Measurements from ENCODE around the gene DEPDC7. TPM values are rescaled to one million over a fixed set of nuclear protein-coding genes. Genes with fewer than 3 reads are reported as not detected.

The DEPDC7 gene
- polyA plus RNA-seq, 1 donor from 2014 or later, result 3.3 TPM

DNA sequence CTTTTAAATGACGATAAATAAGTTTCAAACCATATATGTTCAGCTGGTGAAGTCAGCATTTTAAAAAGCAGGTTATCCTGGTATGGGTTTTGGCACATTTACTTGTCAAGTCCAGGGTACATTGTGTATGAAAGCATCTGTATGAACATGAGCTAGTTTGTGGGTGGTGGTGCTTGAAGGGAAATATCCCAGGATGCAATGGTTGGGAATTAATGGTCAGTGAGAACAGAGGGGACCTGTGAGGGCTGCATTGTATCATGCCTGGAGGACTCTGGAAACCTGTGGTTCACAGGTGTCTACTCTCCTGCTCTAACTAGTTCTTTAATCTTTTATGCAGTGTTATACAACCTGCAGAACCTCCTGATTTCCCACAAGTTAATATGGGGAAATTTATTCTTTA lies 5.8 kb downstream of the DEPDC7 start (continued):
- no peak for TF ChIP-seq EZH2 (IDR thresholded peaks at IDR 0.05; ENCODE audit: borderline replicate concordance, insufficient read depth, low read length, poor library complexity, severe bottlenecking)

GRCh38 chr11:33021937-33022336 lies 6.3 kb downstream of the DEPDC7 start:
- Histone ChIP-seq H3K9ac (ENCODE audit: low read length) (no peak overlapping the region), H3F3A (ENCODE audit: insufficient read depth, low read length, poor library complexity, severe bottlenecking) (no peaks in the 10 kb centered on the region), H3K27me3 (ENCODE audit: insufficient read depth, low read depth, low read length) (peaks cover 2% of the 10 kb centered on the region), H3K9me2 (ENCODE audit: insufficient read depth, low read length) (no peaks in the 10 kb centered on the region), H2AFZ (ENCODE audit: low read depth, low read length) (no peak overlapping the region), H3K9me3 (ENCODE audit: low read length) (no peaks in the 10 kb centered on the region), H3K27ac (ENCODE audit: low read length) (no peak overlapping the region), H3K4me2 (ENCODE audit: low read length) (no peak overlapping the region), H3K4me3 (ENCODE audit: low read length) (no peak overlapping the region), H3K79me2 (replicated peaks; ENCODE audit: insufficient read depth, low read length) (no peaks in the 10 kb centered on the region), H4K20me1 (ENCODE audit: insufficient read depth) (no peaks in the 10 kb centered on the region), H3K36me3 (ENCODE audit: insufficient read depth, low read length) (no peaks in the 10 kb centered on the region)
- TF ChIP-seq EP300 (conservative IDR thresholded peaks at IDR 0.05; ENCODE audit: poor library complexity, severe bottlenecking), result no peak
- no peak for TF ChIP-seq RAD21 (conservative IDR thresholded peaks at IDR 0.05)
- TF ChIP-seq, protein P1, sequence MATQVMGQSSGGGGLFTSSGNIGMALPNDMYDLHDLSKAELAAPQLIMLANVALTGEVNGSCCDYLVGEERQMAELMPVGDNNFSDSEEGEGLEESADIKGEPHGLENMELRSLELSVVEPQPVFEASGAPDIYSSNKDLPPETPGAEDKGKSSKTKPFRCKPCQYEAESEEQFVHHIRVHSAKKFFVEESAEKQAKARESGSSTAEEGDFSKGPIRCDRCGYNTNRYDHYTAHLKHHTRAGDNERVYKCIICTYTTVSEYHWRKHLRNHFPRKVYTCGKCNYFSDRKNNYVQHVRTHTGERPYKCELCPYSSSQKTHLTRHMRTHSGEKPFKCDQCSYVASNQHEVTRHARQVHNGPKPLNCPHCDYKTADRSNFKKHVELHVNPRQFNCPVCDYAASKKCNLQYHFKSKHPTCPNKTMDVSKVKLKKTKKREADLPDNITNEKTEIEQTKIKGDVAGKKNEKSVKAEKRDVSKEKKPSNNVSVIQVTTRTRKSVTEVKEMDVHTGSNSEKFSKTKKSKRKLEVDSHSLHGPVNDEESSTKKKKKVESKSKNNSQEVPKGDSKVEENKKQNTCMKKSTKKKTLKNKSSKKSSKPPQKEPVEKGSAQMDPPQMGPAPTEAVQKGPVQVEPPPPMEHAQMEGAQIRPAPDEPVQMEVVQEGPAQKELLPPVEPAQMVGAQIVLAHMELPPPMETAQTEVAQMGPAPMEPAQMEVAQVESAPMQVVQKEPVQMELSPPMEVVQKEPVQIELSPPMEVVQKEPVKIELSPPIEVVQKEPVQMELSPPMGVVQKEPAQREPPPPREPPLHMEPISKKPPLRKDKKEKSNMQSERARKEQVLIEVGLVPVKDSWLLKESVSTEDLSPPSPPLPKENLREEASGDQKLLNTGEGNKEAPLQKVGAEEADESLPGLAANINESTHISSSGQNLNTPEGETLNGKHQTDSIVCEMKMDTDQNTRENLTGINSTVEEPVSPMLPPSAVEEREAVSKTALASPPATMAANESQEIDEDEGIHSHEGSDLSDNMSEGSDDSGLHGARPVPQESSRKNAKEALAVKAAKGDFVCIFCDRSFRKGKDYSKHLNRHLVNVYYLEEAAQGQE (IDR thresholded peaks at IDR 0.05; ENCODE audit: borderline replicate concordance), result no peak
- no peak for TF ChIP-seq SMC3 (conservative IDR thresholded peaks at IDR 0.05; ENCODE audit: poor library complexity)

GRCh38 chr11:33025339-33025722 lies 9.7 kb downstream of the DEPDC7 start:
- no peaks in the 10 kb centered on the region for H3K27me3 ChIP-seq (ENCODE audit: insufficient read depth, low read depth, low read length)
- no peak overlapping the region for H3K4me2 ChIP-seq (ENCODE audit: low read length)
- no peaks in the 10 kb centered on the region for H3K79me2 ChIP-seq (replicated peaks; ENCODE audit: insufficient read depth, low read length)
- no peak overlapping the region for H3K4me3 ChIP-seq (ENCODE audit: low read length)
- no peaks in the 10 kb centered on the region for H3K9me2 ChIP-seq (ENCODE audit: insufficient read depth, low read length)
- H2AFZ ChIP-seq (ENCODE audit: low read depth, low read length), result no peak overlapping the region
- no peaks in the 10 kb centered on the region for H3F3A ChIP-seq (ENCODE audit: insufficient read depth, low read length, poor library complexity, severe bottlenecking)
- H3K9ac ChIP-seq (ENCODE audit: low read length), result no peak overlapping the region
- H4K20me1 ChIP-seq (ENCODE audit: insufficient read depth), result no peaks in the 10 kb centered on the region
- no peak for TF ChIP-seq TAF1 (IDR thresholded peaks at IDR 0.05; ENCODE audit: low read depth)
- TF ChIP-seq POLR2AphosphoS5 (IDR thresholded peaks at IDR 0.05), result no peak
- no peak for TF ChIP-seq CTCF (IDR thresholded peaks at IDR 0.05; ENCODE audit: poor library complexity, severe bottlenecking)
- TF ChIP-seq RAD21 (conservative IDR thresholded peaks at IDR 0.05), result no peak
- no peak for TF ChIP-seq SMC3 (conservative IDR thresholded peaks at IDR 0.05; ENCODE audit: poor library complexity)
- TF ChIP-seq, protein P1 (IDR thresholded peaks at IDR 0.05; ENCODE audit: borderline replicate concordance), result no peak
- TF ChIP-seq MXI1 (conservative IDR thresholded peaks at IDR 0.05; ENCODE audit: poor library complexity, severe bottlenecking), result no peak
- TF ChIP-seq EZH2 (IDR thresholded peaks at IDR 0.05; ENCODE audit: borderline replicate concordance, insufficient read depth, low read length, poor library complexity, severe bottlenecking), result no peak
- no peak for TF ChIP-seq EP300 (conservative IDR thresholded peaks at IDR 0.05; ENCODE audit: poor library complexity, severe bottlenecking)
- H3K27ac ChIP-seq (ENCODE audit: low read length), result no peak overlapping the region
- no peaks in the 10 kb centered on the region for H3K9me3 ChIP-seq (ENCODE audit: low read length)
- no peaks in the 10 kb centered on the region for H3K36me3 ChIP-seq (ENCODE audit: insufficient read depth, low read length)
